Activated T-helper 2 cell treated with anti-CD3 and anti-CD28 coated beads, Interferon-gamma antibody, Interleukin-2, Interleukin-4, amounts not matched to agents 10 μg/mL and 5 μg/mL and 100 μg/mL, durations not matched to agents 14 hours and 24 hours and 36 hours (primary cell): Measurements from ENCODE around the gene RPL11. TPM values are rescaled to one million over a fixed set of nuclear protein-coding genes. Genes with fewer than 3 reads are reported as not detected.
"Not testable (repeated sequence)": the region's sequence is repeated elsewhere in the genome, so short reads cannot be mapped to it uniquely, and the experiment has no call there.

ENCODE experiments used
- DNase-seq: peaks from one replicate; pipeline ENCODE4 v3.0.0; 2021; ENCODE audit warnings: low spot score
- H3K27ac Mint-ChIP-seq: one replicate; pipeline ENCODE4 v1.8.0; 2021; ENCODE audit warnings: mixed read lengths
- H3K27me3 Mint-ChIP-seq: one replicate; pipeline ENCODE4 v1.8.0; 2021; ENCODE audit warnings: low read depth, mixed read lengths
- H3K36me3 Mint-ChIP-seq: one replicate; pipeline ENCODE4 v1.8.0; 2021; ENCODE audit warnings: low read depth, mixed read lengths
- H3K4me1 Mint-ChIP-seq: one replicate; pipeline ENCODE4 v1.8.0; 2021; ENCODE audit warnings: low read depth, mixed read lengths
- H3K4me3 Mint-ChIP-seq: one replicate; pipeline ENCODE4 v1.8.0; 2021; ENCODE audit warnings: low read depth, mild to moderate bottlenecking, moderate library complexity, mixed read lengths
- H3K9me3 Mint-ChIP-seq: one replicate; pipeline ENCODE4 v1.8.0; 2021; ENCODE audit warnings: mixed read lengths
- intact Hi-C: fragments of 100-400 bp; cut with micrococcal nuclease; formaldehyde crosslinking; loops from one replicate; pipeline ENCODE4 v1.15.1; 2023
- total RNA-seq: library from RNA; stranded (reverse); gene quantifications from 2 replicates; pipeline ENCODE4 v1.2.3, GENCODE V29; 2022

Gene RPL11
- total RNA-seq, 1 donor from 2014 or later = 1,221 TPM

DNA sequence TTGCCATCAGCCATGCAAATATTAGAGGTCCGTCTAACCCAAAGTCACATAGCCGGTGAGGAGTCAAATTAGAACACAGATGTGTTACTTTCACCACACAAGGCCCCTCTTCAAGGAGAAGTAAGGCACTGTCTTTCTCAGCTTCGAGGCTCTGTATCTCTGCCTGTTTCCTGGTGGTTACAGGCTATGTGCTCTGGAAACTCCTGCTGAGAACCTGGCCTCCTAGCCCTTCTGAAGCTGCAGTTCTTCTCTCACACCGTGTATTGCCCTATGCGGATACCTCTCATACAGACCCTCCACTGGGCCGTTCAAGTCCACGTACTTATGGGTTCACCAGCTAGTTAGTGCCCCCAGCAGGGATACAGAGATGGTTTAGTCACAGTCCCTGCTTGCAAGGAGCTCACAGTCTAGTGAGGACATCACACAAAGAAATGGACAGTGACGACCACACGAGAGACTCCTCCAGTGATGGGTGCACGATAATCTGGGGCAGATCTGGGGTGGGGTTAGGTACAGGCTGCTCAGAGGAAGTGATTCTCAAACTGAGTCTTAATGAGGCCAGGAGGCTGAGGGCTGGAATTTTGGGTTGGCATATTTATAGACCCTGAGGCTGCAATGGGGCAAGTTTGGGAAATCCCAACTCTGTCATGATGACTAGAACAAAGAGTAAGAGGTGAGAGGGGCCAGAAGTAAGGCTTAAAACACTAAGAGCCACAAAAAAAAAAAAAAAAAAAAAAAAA, 28.8 kb downstream of the RPL11 start:
- Mint-ChIP-seq H3K4me1 (peaks cover 19% of the 10 kb centered on the region), H3K36me3 (no peaks in the 10 kb centered on the region), H3K27ac (peak overlapping the region; percentile 60), H3K4me3 (no peak overlapping the region), H3K27me3 (no peaks in the 10 kb centered on the region), H3K9me3 (no peaks in the 10 kb centered on the region)
- intact Hi-C loops = no loop called here
- DNase-seq = no peak

DNA sequence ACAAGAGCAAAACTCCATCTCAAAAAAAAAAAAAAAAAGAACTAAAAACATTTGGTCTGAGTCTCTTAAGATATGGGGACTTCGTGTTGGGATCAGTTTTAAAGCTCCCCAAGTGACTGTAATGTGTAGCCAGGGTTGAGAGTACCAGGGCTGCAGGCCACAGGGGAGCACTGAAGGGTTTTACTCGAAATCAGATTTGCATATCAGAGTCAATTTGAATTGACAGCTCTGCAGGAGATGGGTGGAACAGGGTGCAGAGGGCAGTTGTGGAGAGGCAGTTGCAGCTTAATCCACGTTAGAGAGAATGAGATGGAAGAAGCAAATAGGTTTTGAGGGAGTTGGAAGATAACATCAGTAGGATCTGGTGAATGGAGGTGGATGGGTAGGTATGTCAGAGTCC, 31.0 kb downstream of the RPL11 start:
- Mint-ChIP-seq H3K27ac (no peak overlapping the region), H3K9me3 (no peaks in the 10 kb centered on the region), H3K4me1 (peaks cover 19% of the 10 kb centered on the region), H3K36me3 (no peaks in the 10 kb centered on the region), H3K4me3 (no peak overlapping the region), H3K27me3 (no peaks in the 10 kb centered on the region)
- intact Hi-C loops = no loop called here
- DNase-seq = no peak

DNA sequence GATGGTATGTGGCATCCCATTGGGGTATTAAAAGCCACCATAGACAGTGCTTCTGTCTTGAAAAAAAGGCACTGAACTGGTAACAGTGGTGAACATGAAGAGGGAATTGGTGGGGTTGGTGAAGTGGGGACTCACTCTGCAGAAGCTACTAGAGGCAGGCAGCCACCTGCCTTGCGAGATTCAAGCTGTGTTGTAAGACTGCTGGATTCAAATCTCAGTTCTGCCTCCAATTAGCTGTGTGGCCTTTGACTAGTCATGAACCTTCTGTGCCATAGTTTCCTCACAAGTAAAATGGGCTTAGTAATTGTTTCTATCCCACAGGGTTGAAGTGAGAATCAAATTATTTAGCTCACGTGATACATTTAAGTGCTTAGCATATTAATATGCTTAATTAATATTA, 35.1 kb downstream of the RPL11 start:
- Mint-ChIP-seq H3K27me3 (no peaks in the 10 kb centered on the region), H3K36me3 (no peaks in the 10 kb centered on the region), H3K4me1 (peaks cover 11% of the 10 kb centered on the region), H3K9me3 (no peaks in the 10 kb centered on the region), H3K27ac (no peak overlapping the region), H3K4me3 (no peak overlapping the region)
- intact Hi-C loops = no loop called here
- no peak for DNase-seq

DNA sequence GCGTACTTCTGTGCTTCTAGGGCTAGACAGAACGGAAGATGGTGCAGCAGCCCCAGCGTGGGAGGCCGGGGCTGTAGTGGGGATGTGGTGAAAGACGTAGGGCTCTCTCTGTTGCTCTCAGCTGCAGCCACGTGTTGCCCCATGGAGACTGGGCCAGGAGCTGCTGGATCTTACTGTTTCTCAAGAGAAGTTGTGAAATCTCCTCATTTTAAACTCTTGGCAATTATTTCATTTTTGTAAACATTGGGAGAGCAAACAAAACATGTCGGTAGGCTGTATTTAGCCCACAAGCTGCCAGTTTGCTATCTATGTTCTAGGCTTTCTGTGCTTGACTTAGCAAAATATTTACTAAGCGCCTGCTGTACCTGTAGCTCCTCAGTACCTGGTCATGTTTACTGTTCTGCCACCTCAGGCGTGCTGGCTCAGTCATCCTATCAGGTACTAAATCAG, 35.8 kb downstream of the RPL11 start:
- Mint-ChIP-seq H3K27me3 (no peaks in the 10 kb centered on the region), H3K4me1 (peaks cover 14% of the 10 kb centered on the region), H3K9me3 (no peaks in the 10 kb centered on the region), H3K36me3 (no peaks in the 10 kb centered on the region), H3K27ac (no peak overlapping the region), H3K4me3 (no peak overlapping the region)
- no peak for DNase-seq
- intact Hi-C loops = no loop called here

DNA sequence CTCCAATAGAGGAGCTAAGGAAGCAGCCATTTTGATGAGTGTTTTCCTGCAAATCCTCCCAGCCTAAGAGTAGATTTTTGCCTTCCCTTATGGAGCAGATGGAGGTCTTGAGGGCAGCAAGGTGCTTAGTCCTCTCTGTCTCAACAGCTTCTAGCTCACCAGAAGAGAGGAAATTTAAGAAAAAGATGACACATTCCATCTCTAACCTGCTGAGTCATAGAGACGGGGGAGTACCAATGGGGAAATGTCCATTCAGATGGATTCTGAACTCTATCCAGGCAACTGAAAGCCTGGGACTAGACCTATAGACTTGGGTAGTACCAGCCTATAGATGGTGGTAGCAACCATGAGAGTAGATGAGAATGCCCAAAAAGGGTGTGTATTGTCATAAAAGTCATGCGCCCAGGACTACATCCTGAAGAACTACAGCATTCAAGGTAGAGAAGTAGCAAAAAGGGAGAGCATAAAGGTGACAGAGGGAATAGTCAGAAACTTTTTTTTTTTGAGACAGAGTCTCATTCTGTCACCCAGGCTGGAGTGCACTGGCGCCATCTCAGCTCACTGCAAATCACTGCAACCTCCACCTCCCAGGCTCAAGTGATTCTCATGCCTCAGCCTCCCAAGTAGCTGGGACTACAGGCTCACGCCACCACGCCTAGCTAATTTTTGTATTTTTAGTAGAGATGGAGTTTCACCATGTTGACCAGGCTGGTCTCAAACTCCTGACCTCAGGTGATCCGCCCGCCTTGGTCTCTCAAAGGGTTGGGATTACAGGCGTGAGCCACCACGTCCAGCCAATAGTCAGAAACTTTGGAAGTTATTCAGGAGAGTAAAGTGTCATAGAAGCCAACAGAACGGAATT, 41.0 kb downstream of the RPL11 start:
- no peak overlapping the region for H3K27ac Mint-ChIP-seq

DNA sequence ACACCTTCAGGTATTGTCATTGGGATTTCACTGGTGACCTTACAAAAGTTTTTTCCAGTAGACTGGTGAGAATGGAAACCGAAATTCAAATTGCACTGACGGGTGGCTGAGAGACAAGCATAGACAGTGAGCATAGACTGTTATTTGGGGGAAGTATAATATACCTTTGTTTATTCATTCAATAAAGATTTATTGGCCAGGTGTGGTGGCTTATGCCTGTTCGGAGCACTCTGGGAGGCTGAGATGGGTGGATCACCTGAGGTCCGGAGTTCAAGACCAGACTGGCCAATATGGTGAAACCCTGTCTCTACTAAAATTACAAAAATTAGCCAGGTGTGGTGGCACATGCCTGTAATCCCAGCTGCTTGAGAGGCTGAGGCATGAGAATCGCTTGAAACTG, 41.7 kb downstream of the RPL11 start:
- not testable (repeated sequence) for H3K27me3 Mint-ChIP-seq, H3K27ac Mint-ChIP-seq, DNase-seq

More for the DNA sequence above, 41.0 kb downstream of the RPL11 start:
- DNase-seq = no peak
- H3K36me3 Mint-ChIP-seq = no peaks in the 10 kb centered on the region
- no peaks in the 10 kb centered on the region for H3K9me3 Mint-ChIP-seq
- no peak overlapping the region for H3K4me3 Mint-ChIP-seq
- peaks cover 22% of the 10 kb centered on the region for H3K4me1 Mint-ChIP-seq
- intact Hi-C loops = no loop called here
- no peaks in the 10 kb centered on the region for H3K27me3 Mint-ChIP-seq

DNA sequence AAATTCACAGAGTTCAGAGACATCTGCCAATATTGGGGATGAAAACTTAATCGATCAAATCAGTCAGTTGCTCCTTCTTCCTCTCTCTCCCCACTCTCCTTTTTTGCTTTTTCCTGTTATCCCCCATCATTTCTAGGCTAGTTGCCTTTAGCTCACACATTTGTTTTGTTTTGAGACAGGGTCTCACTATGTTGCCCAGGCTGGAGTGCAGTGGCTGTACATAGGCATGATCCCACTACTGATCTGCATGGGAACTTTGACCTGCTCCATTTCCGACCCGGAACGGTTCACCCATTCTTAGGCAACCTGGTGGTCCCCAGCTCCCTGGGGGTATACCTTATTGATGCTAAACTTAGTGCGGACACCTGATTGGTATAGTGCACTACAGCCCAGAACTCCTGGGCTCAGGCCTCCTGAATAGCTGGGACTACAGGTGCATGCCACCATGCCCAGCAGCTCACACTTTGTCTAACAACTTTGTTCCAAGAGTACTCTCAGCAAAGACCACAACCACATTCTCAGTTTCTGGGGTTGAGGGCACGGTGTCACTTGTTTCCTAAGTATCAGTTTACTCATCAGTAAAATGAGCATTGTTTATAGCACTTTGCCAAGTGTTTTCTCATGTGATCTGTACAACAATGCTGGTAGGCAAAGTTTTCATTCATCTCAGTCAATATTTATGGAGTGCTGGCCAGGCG, 45.0 kb downstream of the RPL11 start:
- DNase-seq = no peak
- Mint-ChIP-seq H3K4me1 (peaks cover 18% of the 10 kb centered on the region), H3K36me3 (no peaks in the 10 kb centered on the region), H3K27ac (no peak overlapping the region), H3K27me3 (no peaks in the 10 kb centered on the region), H3K4me3 (no peak overlapping the region), H3K9me3 (no peaks in the 10 kb centered on the region)
- intact Hi-C loops = no loop called here

More for the DNA sequence above, 41.7 kb downstream of the RPL11 start:
- H3K9me3 Mint-ChIP-seq, H3K36me3 Mint-ChIP-seq, intact Hi-C loops, H3K4me3 Mint-ChIP-seq: not testable (repeated sequence)
- H3K4me1 Mint-ChIP-seq = peaks cover 22% of the 10 kb centered on the region

DNA sequence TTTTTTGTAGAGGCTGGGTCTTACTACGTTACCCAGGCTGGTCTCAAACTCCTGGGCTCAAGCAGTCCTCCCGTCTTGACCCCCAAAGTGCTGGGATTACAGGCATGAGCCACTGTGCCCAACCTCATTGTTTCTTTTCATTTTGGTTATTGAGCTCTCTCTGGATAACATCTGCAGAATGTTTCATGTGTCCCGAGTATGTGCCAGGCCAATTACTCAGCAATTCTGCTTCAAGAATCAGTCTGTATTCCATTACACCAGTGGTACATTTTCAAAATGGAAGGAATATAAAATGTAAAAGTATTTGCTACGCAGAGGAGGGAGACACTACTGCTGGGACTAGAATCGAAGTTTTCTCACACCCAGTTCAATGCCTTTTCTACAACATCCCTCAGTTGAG, 50.0 kb downstream of the RPL11 start:
- Mint-ChIP-seq H3K27me3 (no peaks in the 10 kb centered on the region), H3K36me3 (peaks cover 16% of the 10 kb centered on the region), H3K4me3 (peak overlapping the region; percentile 89), H3K27ac (no peak overlapping the region), H3K4me1 (peaks cover 35% of the 10 kb centered on the region), H3K9me3 (no peaks in the 10 kb centered on the region)
- intact Hi-C loops = loop anchor here (2.0 kb wide), 1 partner anchor 51 kb away; the partner anchor contains the start of gene RPL11
- no peak for DNase-seq

DNA sequence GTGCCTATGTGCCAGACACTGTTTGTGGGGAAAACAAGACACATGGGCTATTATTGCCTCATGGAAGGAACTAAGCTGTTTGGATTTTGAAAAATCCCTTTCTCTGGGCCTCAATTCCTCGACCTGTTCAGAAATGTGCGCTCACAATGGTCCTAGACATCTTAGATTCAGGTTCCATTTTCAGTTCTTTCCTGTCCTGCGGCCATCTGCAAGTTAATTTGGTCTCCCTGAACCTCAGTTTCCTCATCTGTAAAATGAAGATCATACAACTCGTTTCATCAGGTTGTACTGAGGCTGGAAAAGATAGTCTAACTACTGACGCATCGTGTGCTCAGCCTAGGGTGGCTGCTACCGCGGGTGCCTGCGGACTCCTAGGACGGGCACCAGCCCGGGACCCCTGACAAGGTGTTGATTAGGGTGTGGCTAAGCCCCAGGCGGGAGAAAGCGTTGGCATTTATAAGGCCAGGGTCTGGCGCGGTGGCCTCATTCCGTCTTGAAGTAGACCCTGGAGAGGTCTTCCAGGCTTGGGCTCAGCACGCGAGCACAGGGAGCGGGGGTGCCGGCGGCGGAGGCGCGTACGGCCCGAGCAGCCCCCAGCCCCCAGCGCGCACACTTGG, 51.2 kb downstream of the RPL11 start:
- peak overlapping the region; percentile 89 for H3K4me3 Mint-ChIP-seq
- peak overlapping the region; percentile 90 for H3K27ac Mint-ChIP-seq
- peaks cover 26% of the 10 kb centered on the region for H3K36me3 Mint-ChIP-seq
- no peak for DNase-seq
- intact Hi-C loops = loop anchor here (2.0 kb wide), 1 partner anchor 52 kb away; the partner anchor contains the start of gene RPL11
- H3K27me3 Mint-ChIP-seq = no peaks in the 10 kb centered on the region
- H3K4me1 Mint-ChIP-seq = peaks cover 39% of the 10 kb centered on the region
- H3K9me3 Mint-ChIP-seq = no peaks in the 10 kb centered on the region

DNA sequence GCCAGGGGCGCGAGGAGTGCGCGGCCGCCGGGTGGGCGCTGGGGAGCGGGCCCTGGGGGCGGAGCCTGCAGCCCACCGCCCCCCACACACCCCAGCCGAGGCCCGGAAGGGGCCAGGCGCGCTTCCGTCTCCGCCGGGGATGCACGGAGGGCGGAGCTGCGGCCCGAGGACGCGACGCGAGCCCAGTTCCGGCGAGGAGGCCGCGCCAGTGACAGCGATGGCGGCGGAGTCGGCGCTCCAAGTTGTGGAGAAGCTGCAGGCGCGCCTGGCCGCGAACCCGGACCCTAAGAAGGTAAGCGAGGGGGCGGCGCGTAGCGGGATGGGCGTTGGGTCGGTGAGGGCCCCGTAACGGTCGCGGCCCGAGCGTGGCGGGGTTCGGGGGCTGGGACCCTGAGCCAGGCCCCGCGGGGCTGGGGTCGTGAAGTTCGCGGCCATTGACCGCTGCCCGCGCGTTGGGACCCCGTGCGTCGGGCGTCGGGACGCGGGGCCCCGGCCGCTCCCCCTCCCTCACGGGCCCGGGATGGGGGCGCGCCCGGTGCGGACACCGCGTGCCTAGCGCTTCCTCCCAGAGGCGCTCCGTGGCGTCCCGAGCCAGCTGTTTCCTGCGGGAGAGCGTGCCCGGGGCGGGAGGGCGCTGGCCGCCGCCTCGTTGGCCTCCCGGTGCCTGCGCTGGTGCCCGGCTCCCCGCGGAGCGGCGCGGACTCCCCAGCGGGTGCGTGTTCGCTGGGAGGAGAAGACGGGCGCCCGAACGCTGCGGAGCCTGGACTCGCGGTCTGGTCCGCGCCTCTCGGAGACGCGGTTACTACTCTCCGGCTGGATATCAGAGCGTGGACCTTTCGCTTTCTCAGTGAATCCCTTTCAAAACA, 51.9 kb downstream of the RPL11 start, which contains the start of gene ELOA:
Gene ELOA (plus strand): TSS at position 185 of the 866 bp plus-strand sequence. CDS start 33 bp downstream, at position 218.
- Mint-ChIP-seq H3K9me3 (no peaks in the 10 kb centered on the region), H3K27ac (peak within 1 kb of the TSS; percentile 90), H3K27me3 (no peaks in the 10 kb centered on the region), H3K4me1 (peaks cover 43% of the 10 kb centered on the region), H3K4me3 (peak within 1 kb of the TSS; percentile 89), H3K36me3 (peaks cover 32% of the 10 kb centered on the region)
- peak; percentile 78 for DNase-seq
- intact Hi-C loops = loop anchor here (2.0 kb wide), 1 partner anchor 53 kb away; the partner anchor contains the start of gene RPL11

DNA sequence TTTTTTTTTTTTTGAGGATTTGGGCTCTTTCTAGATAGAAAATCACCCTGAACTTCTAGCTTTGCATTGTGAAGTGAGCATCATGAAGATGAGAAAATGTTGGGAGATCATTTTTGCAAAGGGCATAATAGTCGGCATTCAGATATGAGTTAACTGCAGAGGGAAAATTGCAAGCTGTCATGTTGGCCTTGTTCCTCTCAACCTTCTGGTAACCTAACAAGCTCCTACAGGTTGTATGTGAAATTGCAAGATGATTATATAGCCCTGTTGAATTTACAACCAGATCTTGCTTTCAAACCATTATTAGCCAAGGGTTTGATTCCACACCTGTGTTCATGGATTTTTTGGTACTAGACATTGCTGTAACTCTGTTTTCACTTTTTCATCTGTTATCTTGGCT, 53.9 kb downstream of the RPL11 start:
- H3K9me3 Mint-ChIP-seq = no peaks in the 10 kb centered on the region
- peaks cover 44% of the 10 kb centered on the region for H3K4me1 Mint-ChIP-seq
- intact Hi-C loops = loop anchor here (5.0 kb wide), 1 partner anchor 47 kb away; the partner anchor contains the start of gene LYPLA2
- no peak for DNase-seq
- H3K36me3 Mint-ChIP-seq = peaks cover 41% of the 10 kb centered on the region
- H3K4me3 Mint-ChIP-seq = peak overlapping the region; percentile 85
- H3K27me3 Mint-ChIP-seq = no peaks in the 10 kb centered on the region
- peak overlapping the region; percentile 11 for H3K27ac Mint-ChIP-seq
